K562 (cell line): ENCODE results near the gene DNAJB11. TPM values are rescaled to one million over a fixed set of nuclear protein-coding genes. Genes with fewer than 3 reads are reported as not detected.

Source experiments
- ARID1B ChIP-seq: fragments of 450-650 bp; IDR thresholded peaks from 2 replicates; pipeline ENCODE4 v1.6.1; 2016; ENCODE audit warnings: antibody characterized with exemption, mild to moderate bottlenecking, inconsistent platforms
- ATF3 ChIP-seq, 2 experiments: fragments of 450-650 bp in 1 of 2; sonication (generic) in 1 of 2; formaldehyde crosslinking in 1 of 2; IDR thresholded peaks in 1 of 2; conservative IDR thresholded peaks in 1 of 2; 2 replicates each; pipeline versions ENCODE4 v1.6.1 to v1.8.1; 2016 to 2023; ENCODE audit warnings: mild to moderate bottlenecking in 2 of 2, moderate library complexity in 2 of 2, inconsistent platforms in 1 of 2, missing genetic modification reagents in 1 of 2
- CHD2 ChIP-seq: IDR thresholded peaks from 2 replicates; pipeline ENCODE4 v1.6.1; 2011; ENCODE audit warnings: low read depth, low read length
- CHD4 ChIP-seq: fragments of 200-600 bp; sonication (generic); IDR thresholded peaks from 3 replicates; pipeline ENCODE4 v1.6.1; 2012; ENCODE audit warnings: low read depth, mild to moderate bottlenecking, mixed read lengths, low read length, inconsistent platforms; ENCODE audit not compliant: insufficient read depth, insufficient replicate concordance, poor library complexity, severe bottlenecking
- DPF2 ChIP-seq: fragments of 450-650 bp; IDR thresholded peaks from 2 replicates; pipeline ENCODE4 v1.6.1; 2016
- E2F5 ChIP-seq: sonication (generic); formaldehyde crosslinking; IDR thresholded peaks from 2 replicates; pipeline ENCODE4 v1.8.0; 2022; ENCODE audit warnings: mild to moderate bottlenecking, missing genetic modification reagents
- FOXA3 ChIP-seq, 2 experiments: fragments of 450-650 bp in 1 of 2; sonication (generic) in 1 of 2; formaldehyde crosslinking; IDR thresholded peaks in 1 of 2; conservative IDR thresholded peaks in 1 of 2; 2 replicates each; pipeline versions ENCODE4 v1.4.0 to v1.8.0; 2020 to 2022; ENCODE audit warnings: mild to moderate bottlenecking in 2 of 2, missing genetic modification reagents in 1 of 2
- HDAC8 ChIP-seq: fragments of 450-650 bp; IDR thresholded peaks from 2 replicates; pipeline ENCODE4 v1.6.1; 2016; ENCODE audit warnings: mild to moderate bottlenecking, missing genetic modification characterization, moderate library complexity, missing compliant biosample characterization
- KDM4B ChIP-seq, 2 experiments: fragments of 450-650 bp in 1 of 2; sonication (generic) in 1 of 2; IDR thresholded peaks; 2 replicates each; pipeline ENCODE4 v1.6.1; 2016 to 2017; ENCODE audit warnings: borderline replicate concordance in 2 of 2, antibody characterized with exemption in 1 of 2, low read depth in 1 of 2, mild to moderate bottlenecking in 1 of 2
- RAD51 ChIP-seq: fragments of 450-650 bp; IDR thresholded peaks from 2 replicates; pipeline ENCODE4 v1.7.1; 2016; ENCODE audit warnings: low read depth, mild to moderate bottlenecking, borderline replicate concordance
- SNRNP70 ChIP-seq: fragments of 200-400 bp; formaldehyde crosslinking; optimal IDR thresholded peaks from 2 replicates; pipeline ENCODE3; 2017; ENCODE audit warnings: low read depth, low read length
- ZBTB2 ChIP-seq: fragments of 450-650 bp; IDR thresholded peaks from 2 replicates; pipeline ENCODE4 v1.6.1; 2016; ENCODE audit warnings: antibody characterized with exemption
- ZNF57 ChIP-seq: fragments of 450-650 bp; formaldehyde crosslinking; IDR thresholded peaks from 2 replicates; pipeline ENCODE4 v1.4.0; 2020; ENCODE audit warnings: mild to moderate bottlenecking, moderate library complexity
- ZNF778 ChIP-seq: fragments of 450-650 bp; formaldehyde crosslinking; IDR thresholded peaks from 2 replicates; pipeline ENCODE4 v1.4.0; 2020; ENCODE audit warnings: mild to moderate bottlenecking, moderate library complexity
- polyA plus RNA-seq, 8 experiments: library from polyadenylated mRNA; depleted of rRNA in 4 of 8; stranded (reverse) in 5 of 8; unstranded in 3 of 8; fragments of >200 nt; fragmentation: Nextera tagmentation in 2 of 8; fragmentation: Illumina TruSeq in 1 of 8; extraction: Ambion mirVana in 2 of 8; extraction: Trizol in 1 of 8; gene quantifications; 2 replicates each; pipeline versions ENCODE4 v1.2.1 to v1.2.3, GENCODE V29; 2011 to 2014; ENCODE audit warnings: inconsistent platforms in 1 of 8, missing spikeins in 1 of 8
- total RNA-seq, 7 experiments: library from RNA; depleted of rRNA in 6 of 7; stranded (reverse); fragments of >200 nt in 6 of 7; fragmentation: Illumina TruSeq in 2 of 7; extraction: Trizol in 2 of 7; gene quantifications; 2 replicates each; pipeline versions ENCODE4 v1.2.1 to v1.2.3, GENCODE V29; 2011 to 2021; ENCODE audit warnings: low replicate concordance in 1 of 7
- TF ChIP-seq, protein P1 (sequence below): fragments of 200-800 bp; sonication (Bioruptor generic); IDR thresholded peaks from 2 replicates; pipeline ENCODE4 v1.6.1; 2017; ENCODE audit warnings: missing genetic modification characterization, missing compliant biosample characterization
- TF ChIP-seq, protein P2 (sequence below): fragments of 450-650 bp; IDR thresholded peaks from 2 replicates; pipeline ENCODE4 v1.6.1; 2016; ENCODE audit warnings: mild to moderate bottlenecking
- TF ChIP-seq, protein P3 (sequence below), 3 experiments: IDR thresholded peaks in 2 of 3; conservative IDR thresholded peaks in 1 of 3; 2 replicates each; pipeline ENCODE4 v1.5.1; 2011 to 2012; ENCODE audit warnings: low read length in 3 of 3, mild to moderate bottlenecking in 3 of 3, control low read depth in 2 of 3, improper control_type of control experiment in 1 of 3, inconsistent platforms in 1 of 3, low read depth in 1 of 3, mixed read lengths in 1 of 3, moderate library complexity in 1 of 3; ENCODE audit not compliant: insufficient read depth in 2 of 3

The DNAJB11 gene
- total and polyA plus RNA-seq, 9 of the 15 experiments (the other 6 are each of a cell fraction or from before 2014, with no cell fraction given) = 14.8 to 74.7 (median 63.8) TPM

GRCh38 chr3:186596568-186597287 is 26.2 kb downstream of the DNAJB11 start (continued):
- TF ChIP-seq ZNF57 (no peak), DPF2 (0 out of 2 replicates have a peak, but pooled peaks have one; percentile 18), ZBTB2 (no peak), E2F5 (CRISPR knock-in tag) (no peak), CHD4 (no peak), SNRNP70 (no peak), CHD2 (no peak), ATF3 (IDR thresholded peaks at IDR 0.05) (peak; percentile 96), ATF3 (CRISPR knock-in tag; conservative IDR thresholded peaks at IDR 0.05) (no peak), FOXA3 (CRISPR knock-in tag; conservative IDR thresholded peaks at IDR 0.05 in 1 of 2, IDR thresholded peaks at IDR 0.05 in 1 of 2) (no peak), ZNF778 (CRISPR knock-in tag) (no peak), ARID1B (no peak; the same call in 1 of the 2 replicates), HDAC8 (no peak), RAD51 (no peak), KDM4B (IDR thresholded peaks at IDR 0.05; ENCODE audit: borderline replicate concordance in 2 of 2, low read depth in 1 of 2) (no peak)
- TF ChIP-seq, protein P1, sequence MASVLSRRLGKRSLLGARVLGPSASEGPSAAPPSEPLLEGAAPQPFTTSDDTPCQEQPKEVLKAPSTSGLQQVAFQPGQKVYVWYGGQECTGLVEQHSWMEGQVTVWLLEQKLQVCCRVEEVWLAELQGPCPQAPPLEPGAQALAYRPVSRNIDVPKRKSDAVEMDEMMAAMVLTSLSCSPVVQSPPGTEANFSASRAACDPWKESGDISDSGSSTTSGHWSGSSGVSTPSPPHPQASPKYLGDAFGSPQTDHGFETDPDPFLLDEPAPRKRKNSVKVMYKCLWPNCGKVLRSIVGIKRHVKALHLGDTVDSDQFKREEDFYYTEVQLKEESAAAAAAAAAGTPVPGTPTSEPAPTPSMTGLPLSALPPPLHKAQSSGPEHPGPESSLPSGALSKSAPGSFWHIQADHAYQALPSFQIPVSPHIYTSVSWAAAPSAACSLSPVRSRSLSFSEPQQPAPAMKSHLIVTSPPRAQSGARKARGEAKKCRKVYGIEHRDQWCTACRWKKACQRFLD (CRISPR knock-in tag) = peak; percentile 46; the same call in 1 of the 2 replicates
- TF ChIP-seq, protein P2, sequence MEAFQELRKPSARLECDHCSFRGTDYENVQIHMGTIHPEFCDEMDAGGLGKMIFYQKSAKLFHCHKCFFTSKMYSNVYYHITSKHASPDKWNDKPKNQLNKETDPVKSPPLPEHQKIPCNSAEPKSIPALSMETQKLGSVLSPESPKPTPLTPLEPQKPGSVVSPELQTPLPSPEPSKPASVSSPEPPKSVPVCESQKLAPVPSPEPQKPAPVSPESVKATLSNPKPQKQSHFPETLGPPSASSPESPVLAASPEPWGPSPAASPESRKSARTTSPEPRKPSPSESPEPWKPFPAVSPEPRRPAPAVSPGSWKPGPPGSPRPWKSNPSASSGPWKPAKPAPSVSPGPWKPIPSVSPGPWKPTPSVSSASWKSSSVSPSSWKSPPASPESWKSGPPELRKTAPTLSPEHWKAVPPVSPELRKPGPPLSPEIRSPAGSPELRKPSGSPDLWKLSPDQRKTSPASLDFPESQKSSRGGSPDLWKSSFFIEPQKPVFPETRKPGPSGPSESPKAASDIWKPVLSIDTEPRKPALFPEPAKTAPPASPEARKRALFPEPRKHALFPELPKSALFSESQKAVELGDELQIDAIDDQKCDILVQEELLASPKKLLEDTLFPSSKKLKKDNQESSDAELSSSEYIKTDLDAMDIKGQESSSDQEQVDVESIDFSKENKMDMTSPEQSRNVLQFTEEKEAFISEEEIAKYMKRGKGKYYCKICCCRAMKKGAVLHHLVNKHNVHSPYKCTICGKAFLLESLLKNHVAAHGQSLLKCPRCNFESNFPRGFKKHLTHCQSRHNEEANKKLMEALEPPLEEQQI = no peak
- TF ChIP-seq, protein P3, sequence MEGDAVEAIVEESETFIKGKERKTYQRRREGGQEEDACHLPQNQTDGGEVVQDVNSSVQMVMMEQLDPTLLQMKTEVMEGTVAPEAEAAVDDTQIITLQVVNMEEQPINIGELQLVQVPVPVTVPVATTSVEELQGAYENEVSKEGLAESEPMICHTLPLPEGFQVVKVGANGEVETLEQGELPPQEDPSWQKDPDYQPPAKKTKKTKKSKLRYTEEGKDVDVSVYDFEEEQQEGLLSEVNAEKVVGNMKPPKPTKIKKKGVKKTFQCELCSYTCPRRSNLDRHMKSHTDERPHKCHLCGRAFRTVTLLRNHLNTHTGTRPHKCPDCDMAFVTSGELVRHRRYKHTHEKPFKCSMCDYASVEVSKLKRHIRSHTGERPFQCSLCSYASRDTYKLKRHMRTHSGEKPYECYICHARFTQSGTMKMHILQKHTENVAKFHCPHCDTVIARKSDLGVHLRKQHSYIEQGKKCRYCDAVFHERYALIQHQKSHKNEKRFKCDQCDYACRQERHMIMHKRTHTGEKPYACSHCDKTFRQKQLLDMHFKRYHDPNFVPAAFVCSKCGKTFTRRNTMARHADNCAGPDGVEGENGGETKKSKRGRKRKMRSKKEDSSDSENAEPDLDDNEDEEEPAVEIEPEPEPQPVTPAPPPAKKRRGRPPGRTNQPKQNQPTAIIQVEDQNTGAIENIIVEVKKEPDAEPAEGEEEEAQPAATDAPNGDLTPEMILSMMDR (IDR thresholded peaks at IDR 0.05 in 2 of 3, conservative IDR thresholded peaks at IDR 0.05 in 1 of 3; ENCODE audit: insufficient read depth in 2 of 3, low read depth in 1 of 3, low read length in 3 of 3) = no peak; a peak in 1 of 6 replicates
